ENCODE data around the gene HAUS7.

Gene HAUS7

DNA sequence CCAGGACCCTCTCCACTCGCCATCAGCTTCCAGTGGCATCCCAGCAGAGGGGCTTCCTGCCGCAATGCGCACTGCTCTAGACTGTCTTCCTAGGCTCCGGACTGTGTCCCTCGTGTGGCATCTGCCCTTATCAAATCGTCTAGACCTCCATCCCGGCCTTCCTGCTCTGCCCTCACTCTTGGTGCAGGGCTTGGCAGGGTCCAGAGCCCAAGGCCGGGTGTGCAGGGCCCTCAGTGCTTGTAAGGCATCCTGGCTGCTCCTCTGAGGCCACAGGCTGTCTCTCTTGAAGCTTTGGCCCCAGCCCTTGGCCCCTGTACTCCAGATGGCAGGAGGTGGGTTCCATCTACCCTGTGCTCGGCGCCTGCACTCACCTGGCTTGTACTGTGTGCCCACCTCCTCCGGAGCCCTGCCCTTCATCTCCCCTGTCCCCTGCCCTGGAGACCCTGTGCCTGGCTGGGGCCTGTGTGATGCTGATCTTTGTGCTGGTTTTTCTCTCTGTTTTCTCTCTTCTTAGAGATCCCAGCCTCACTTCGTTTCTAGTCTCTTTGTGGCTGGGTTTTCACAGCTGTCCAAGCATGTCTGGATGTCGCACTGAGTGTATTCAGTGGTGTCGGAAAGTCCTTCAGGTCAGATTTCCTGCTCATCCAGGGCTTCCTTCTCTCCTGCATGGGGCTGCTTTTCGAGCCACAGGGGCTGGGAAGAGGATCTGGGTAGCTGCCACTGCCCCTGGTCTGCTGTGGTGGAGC lies 20.8 kb downstream of the HAUS7 start:
- TF ChIP-seq, protein P1, sequence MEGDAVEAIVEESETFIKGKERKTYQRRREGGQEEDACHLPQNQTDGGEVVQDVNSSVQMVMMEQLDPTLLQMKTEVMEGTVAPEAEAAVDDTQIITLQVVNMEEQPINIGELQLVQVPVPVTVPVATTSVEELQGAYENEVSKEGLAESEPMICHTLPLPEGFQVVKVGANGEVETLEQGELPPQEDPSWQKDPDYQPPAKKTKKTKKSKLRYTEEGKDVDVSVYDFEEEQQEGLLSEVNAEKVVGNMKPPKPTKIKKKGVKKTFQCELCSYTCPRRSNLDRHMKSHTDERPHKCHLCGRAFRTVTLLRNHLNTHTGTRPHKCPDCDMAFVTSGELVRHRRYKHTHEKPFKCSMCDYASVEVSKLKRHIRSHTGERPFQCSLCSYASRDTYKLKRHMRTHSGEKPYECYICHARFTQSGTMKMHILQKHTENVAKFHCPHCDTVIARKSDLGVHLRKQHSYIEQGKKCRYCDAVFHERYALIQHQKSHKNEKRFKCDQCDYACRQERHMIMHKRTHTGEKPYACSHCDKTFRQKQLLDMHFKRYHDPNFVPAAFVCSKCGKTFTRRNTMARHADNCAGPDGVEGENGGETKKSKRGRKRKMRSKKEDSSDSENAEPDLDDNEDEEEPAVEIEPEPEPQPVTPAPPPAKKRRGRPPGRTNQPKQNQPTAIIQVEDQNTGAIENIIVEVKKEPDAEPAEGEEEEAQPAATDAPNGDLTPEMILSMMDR (IDR thresholded peaks at IDR 0.05; ENCODE audit: borderline replicate concordance, control extremely low read depth, extremely low read depth, insufficient read depth, missing control alignments) = no peak
- in situ Hi-C loops (cut with MboI; ENCODE audit: low sequenced_read_pairs, unreplicated experiment) = no loop called here
- no peak for DNase-seq (ENCODE audit: low spot score)

GRCh38 chrX:153448556-153449367 lies 21.6 kb downstream of the HAUS7 start:
- TF ChIP-seq, protein P1 (IDR thresholded peaks at IDR 0.05; ENCODE audit: borderline replicate concordance, control extremely low read depth, extremely low read depth, insufficient read depth, missing control alignments) = no peak
- no peak for DNase-seq (ENCODE audit: low spot score)
- in situ Hi-C loops (cut with MboI; ENCODE audit: low sequenced_read_pairs, unreplicated experiment) = no loop called here

DNA sequence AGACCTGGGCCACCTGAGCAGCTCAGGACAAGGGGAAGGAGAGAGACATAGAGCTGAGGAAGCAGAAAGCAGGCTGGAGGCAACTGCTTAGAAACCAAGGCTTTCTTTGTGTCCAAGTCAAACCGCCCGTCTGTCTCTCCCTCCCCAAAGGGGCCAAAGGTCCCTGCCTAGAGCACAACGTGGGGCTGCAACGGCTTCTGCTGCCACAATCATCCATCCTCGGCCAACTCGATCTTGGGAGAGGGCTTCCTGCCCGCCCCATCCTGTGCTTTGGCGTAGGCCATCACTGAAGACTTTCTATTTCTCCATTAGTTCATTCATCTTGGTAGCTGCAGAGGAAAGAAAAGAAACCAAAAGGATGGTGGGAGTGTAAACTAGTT lies 22.8 kb downstream of the HAUS7 start:
- TF ChIP-seq, protein P1 (IDR thresholded peaks at IDR 0.05; ENCODE audit: borderline replicate concordance, control extremely low read depth, extremely low read depth, insufficient read depth, missing control alignments) = no peak
- in situ Hi-C loops (cut with MboI; ENCODE audit: low sequenced_read_pairs, unreplicated experiment) = no loop called here
- DNase-seq (ENCODE audit: low spot score) = no peak

DNA sequence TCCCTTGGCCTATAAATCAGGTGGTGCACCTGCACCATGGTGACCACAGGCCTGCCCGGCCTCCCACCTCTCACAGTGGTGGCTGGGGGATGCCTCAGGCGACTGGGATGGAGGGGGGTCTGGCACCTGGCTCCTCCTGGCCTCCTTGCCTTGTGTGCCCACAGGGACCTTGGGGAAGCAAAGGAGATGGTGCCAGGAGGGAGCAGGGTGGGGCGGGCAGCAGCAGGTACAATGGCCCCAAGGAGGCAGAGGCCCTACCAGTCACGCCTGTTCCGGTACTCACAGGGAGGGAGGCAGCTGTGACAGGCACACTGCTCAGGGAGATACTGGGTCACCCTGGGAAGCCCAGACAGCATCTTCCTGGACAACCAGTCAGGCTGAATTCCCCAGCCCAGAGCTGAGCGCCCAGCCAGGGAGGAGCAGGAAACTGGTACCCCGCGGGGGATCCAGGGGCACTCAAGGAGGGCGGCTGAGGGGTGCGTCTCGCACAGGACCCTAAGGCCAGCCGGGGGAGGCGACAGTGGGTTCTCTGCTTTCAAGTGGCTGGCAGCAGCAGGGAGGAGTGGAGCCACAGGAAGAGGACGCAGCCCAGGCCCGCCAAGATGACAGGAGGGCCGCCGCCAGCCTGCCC lies 23.3 kb downstream of the HAUS7 start:
- in situ Hi-C loops (cut with MboI; ENCODE audit: low sequenced_read_pairs, unreplicated experiment) = no loop called here
- DNase-seq (ENCODE audit: low spot score) = no peak
- TF ChIP-seq, protein P1 (IDR thresholded peaks at IDR 0.05; ENCODE audit: borderline replicate concordance, control extremely low read depth, extremely low read depth, insufficient read depth, missing control alignments) = no peak

GRCh38 chrX:153446636-153446936 lies 23.8 kb downstream of the HAUS7 start:
- in situ Hi-C loops (cut with MboI; ENCODE audit: low sequenced_read_pairs, unreplicated experiment) = no loop called here
- DNase-seq (ENCODE audit: low spot score) = no peak

More at GRCh38 chrX:153446636-153446936, 23.8 kb downstream of the HAUS7 start:
- TF ChIP-seq, protein P1 (IDR thresholded peaks at IDR 0.05; ENCODE audit: borderline replicate concordance, control extremely low read depth, extremely low read depth, insufficient read depth, missing control alignments) = no peak

Measured in GM13976 (cell line).